ENCODE measurements around the gene MKRN1.
"Not testable (repeated sequence)": the region's sequence is repeated elsewhere in the genome, so short reads cannot be mapped to it uniquely, and the experiment has no call there.

The MKRN1 gene

GRCh38 chr7:140484479-140484878 lies 5.2 kb upstream of the MKRN1 start:
- DNase-seq, result no peak

GRCh38 chr7:140479739-140480084 lies 407 bp upstream of the MKRN1 start:
- DNase-seq, result no peak

- no peak for DNase-seq
These were observed 851 bp downstream of the MKRN1 start for GRCh38 chr7:140478246-140479061.

GRCh38 chr7:140476698-140477261 lies 2.5 kb downstream of the MKRN1 start:
- no peak for DNase-seq

GRCh38 chr7:140475747-140476333 lies 3.5 kb downstream of the MKRN1 start:
- DNase-seq, result no peak

- DNase-seq, result no peak
These were observed 16.2 kb downstream of the MKRN1 start for GRCh38 chr7:140463111-140463510.

- no peak for DNase-seq
These were observed 20.4 kb downstream of the MKRN1 start for GRCh38 chr7:140458916-140459315.

- DNase-seq, result no peak
These were observed 21.1 kb downstream of the MKRN1 start for GRCh38 chr7:140458201-140458600.

- DNase-seq, result no peak
These were observed 22.7 kb downstream of the MKRN1 start for GRCh38 chr7:140456551-140457051.

- DNase-seq, result no peak
These were observed 23.6 kb downstream of the MKRN1 start for GRCh38 chr7:140455743-140456142.

GRCh38 chr7:140454657-140455015 lies 24.7 kb downstream of the MKRN1 start:
- DNase-seq, result no peak

- DNase-seq, result not testable (repeated sequence)
These were observed 25.3 kb downstream of the MKRN1 start for GRCh38 chr7:140453785-140454656.

GRCh38 chr7:140453273-140453672 lies 26.0 kb downstream of the MKRN1 start:
- DNase-seq, result no peak

GRCh38 chr7:140451716-140452115 lies 27.6 kb downstream of the MKRN1 start:
- DNase-seq, result no peak

GRCh38 chr7:140448781-140449480 lies 30.4 kb downstream of the MKRN1 start:
- no peak for DNase-seq

- no peak for DNase-seq
These were observed 31.5 kb downstream of the MKRN1 start for GRCh38 chr7:140447841-140448240.

GRCh38 chr7:140446467-140446866 lies 32.8 kb downstream of the MKRN1 start:
- no peak for DNase-seq

GRCh38 chr7:140441519-140441918 lies 37.8 kb downstream of the MKRN1 start:
- no peak for DNase-seq

GRCh38 chr7:140440593-140440992 lies 38.7 kb downstream of the MKRN1 start:
- no peak for DNase-seq

- DNase-seq, result no peak
These were observed 39.9 kb downstream of the MKRN1 start for GRCh38 chr7:140439359-140439758.

- DNase-seq, result no peak
These were observed 43.9 kb downstream of the MKRN1 start for GRCh38 chr7:140435252-140435895.

- no peak for DNase-seq
These were observed 45.9 kb downstream of the MKRN1 start for GRCh38 chr7:140433396-140433795.

All from NCI-H524 treated with DMSO at 0.1 percent for 48 hours (cell line).